Activated effector memory CD4-positive, alpha-beta T cell treated with Interleukin-2 at 50 U/mL for 16 hours (primary cell): Measurements from ENCODE around the gene SNTN.

Experiments
- DNase-seq: peaks from one replicate; pipeline ENCODE4 v3.0.0-alpha.2; 2020

Gene SNTN

GRCh38 chr3:63679186-63679585, 26.7 kb downstream of the SNTN start:
- no peak for DNase-seq

- DNase-seq: no peak
These were observed 31.6 kb downstream of the SNTN start for GRCh38 chr3:63684081-63684480.

- DNase-seq: no peak
These were observed 32.9 kb downstream of the SNTN start for GRCh38 chr3:63685340-63685739.

- no peak for DNase-seq
These were observed 35.1 kb downstream of the SNTN start for GRCh38 chr3:63687278-63688225.

GRCh38 chr3:63689285-63689684, 36.8 kb downstream of the SNTN start:
- no peak for DNase-seq

GRCh38 chr3:63693351-63693750, 40.9 kb downstream of the SNTN start:
- no peak for DNase-seq

GRCh38 chr3:63705092-63705645, 52.7 kb downstream of the SNTN start:
- DNase-seq: no peak

- no peak for DNase-seq
These were observed 54.0 kb downstream of the SNTN start for GRCh38 chr3:63706321-63707085.

- DNase-seq: no peak
These were observed 55.3 kb downstream of the SNTN start for GRCh38 chr3:63707731-63708130.

- no peak for DNase-seq
These were observed 57.1 kb downstream of the SNTN start for GRCh38 chr3:63709576-63709975.
